ENCODE measurements around the gene PLPP4. TPM values are rescaled to one million over a fixed set of nuclear protein-coding genes. Genes with fewer than 3 reads are reported as not detected.

The PLPP4 gene
- total RNA-seq, 1 experiment from 2014 or later = not detected

GRCh38 chr10:120480848-120481247, 23.8 kb downstream of the PLPP4 start:
- DNase-seq = peak; percentile 10
- H3K27me3 Mint-ChIP-seq (ENCODE audit: low read depth) = peaks cover 8% of the 10 kb centered on the region; the same call in 1 of the 2 replicates
- no peak overlapping the region for H3K4me2 ChIP-seq (ENCODE audit: insufficient read depth, insufficient read length, low read length)
- H3K4me3 Mint-ChIP-seq = no peak overlapping the region
- H3K23ac ChIP-seq (ENCODE audit: insufficient read length, low read depth, low read length) = no peak overlapping the region
- no peak overlapping the region for H2BK20ac ChIP-seq (ENCODE audit: low read depth, low read length, poor library complexity, severe bottlenecking)
- H2BK5ac ChIP-seq (ENCODE audit: insufficient read length, low read length) = no peak overlapping the region
- no peaks in the 10 kb centered on the region for H3K79me1 ChIP-seq (ENCODE audit: insufficient read depth, low read depth, low read length, poor library complexity, severe bottlenecking)
- H3K18ac ChIP-seq (ENCODE audit: insufficient read length, low read depth, low read length) = no peak overlapping the region
- no peak overlapping the region for H2BK15ac ChIP-seq (ENCODE audit: low read depth, low read length)
- no peak overlapping the region for H4K91ac ChIP-seq (ENCODE audit: insufficient read length, low read depth, low read length)
- H3K9ac ChIP-seq (ENCODE audit: extremely low read depth, insufficient read length, low read length) = no peak overlapping the region
- no peak overlapping the region for H2BK12ac ChIP-seq (ENCODE audit: insufficient read length, low read depth, low read length)
- peak overlapping the region; percentile 33; the same call in 1 of the 2 replicates for H3K14ac ChIP-seq (ENCODE audit: insufficient read depth, low read length)
- H3K27ac ChIP-seq (ENCODE audit: insufficient read length, low read depth, low read length) = no peak overlapping the region
- no peak overlapping the region for H4K8ac ChIP-seq (replicated peaks; ENCODE audit: insufficient read length, low read depth, low read length)
- no peak overlapping the region for H3T11ph ChIP-seq (ENCODE audit: low read length)
- peaks cover 10 to 15% of the 10 kb centered on the region in 2 experiments for H3K9me3 Mint-ChIP-seq
- peaks cover 4 to 8% (median 4%) of the 10 kb centered on the region in 3 experiments; a peak in 4 of 7 replicates for H3K36me3 Mint-ChIP-seq (ENCODE audit: insufficient read depth in 1 of 3, low read depth in 3 of 3)
- no peaks in the 10 kb centered on the region for H3K4me1 Mint-ChIP-seq
- H2AK5ac ChIP-seq (ENCODE audit: insufficient read length, low read length) = no peak overlapping the region
- H3K9me3 ChIP-seq (ENCODE audit: control insufficient read depth, low read depth, low read length) = no peaks in the 10 kb centered on the region
- no peak overlapping the region for H3K4ac ChIP-seq (ENCODE audit: low read depth, low read length)
- no peak overlapping the region for H4K5ac ChIP-seq (ENCODE audit: insufficient read length, low read depth, low read length)
- WGBS (ENCODE audit: extremely low coverage, insufficient read length, low lambda C conversion rate) = no CpG with 5 or more reads among the region's 1 CpG
- no peak overlapping the region for H2AFZ ChIP-seq (ENCODE audit: low read length)
- no peak overlapping the region for H3K27ac Mint-ChIP-seq
- TF ChIP-seq, protein P1, sequence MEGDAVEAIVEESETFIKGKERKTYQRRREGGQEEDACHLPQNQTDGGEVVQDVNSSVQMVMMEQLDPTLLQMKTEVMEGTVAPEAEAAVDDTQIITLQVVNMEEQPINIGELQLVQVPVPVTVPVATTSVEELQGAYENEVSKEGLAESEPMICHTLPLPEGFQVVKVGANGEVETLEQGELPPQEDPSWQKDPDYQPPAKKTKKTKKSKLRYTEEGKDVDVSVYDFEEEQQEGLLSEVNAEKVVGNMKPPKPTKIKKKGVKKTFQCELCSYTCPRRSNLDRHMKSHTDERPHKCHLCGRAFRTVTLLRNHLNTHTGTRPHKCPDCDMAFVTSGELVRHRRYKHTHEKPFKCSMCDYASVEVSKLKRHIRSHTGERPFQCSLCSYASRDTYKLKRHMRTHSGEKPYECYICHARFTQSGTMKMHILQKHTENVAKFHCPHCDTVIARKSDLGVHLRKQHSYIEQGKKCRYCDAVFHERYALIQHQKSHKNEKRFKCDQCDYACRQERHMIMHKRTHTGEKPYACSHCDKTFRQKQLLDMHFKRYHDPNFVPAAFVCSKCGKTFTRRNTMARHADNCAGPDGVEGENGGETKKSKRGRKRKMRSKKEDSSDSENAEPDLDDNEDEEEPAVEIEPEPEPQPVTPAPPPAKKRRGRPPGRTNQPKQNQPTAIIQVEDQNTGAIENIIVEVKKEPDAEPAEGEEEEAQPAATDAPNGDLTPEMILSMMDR (conservative IDR thresholded peaks at IDR 0.05) = no peak
- no peaks in the 10 kb centered on the region for H3K23me2 ChIP-seq (ENCODE audit: insufficient read length, low read depth, low read length, poor library complexity, severe bottlenecking)
- H3K56ac ChIP-seq (ENCODE audit: insufficient read length, low read depth, low read length) = no peak overlapping the region
- no peaks in the 10 kb centered on the region for H3K4me1 ChIP-seq (ENCODE audit: insufficient read depth, low read length)
- no peak overlapping the region for H2BK120ac ChIP-seq (ENCODE audit: low read depth, low read length, poor library complexity, severe bottlenecking)
- H4K20me1 ChIP-seq (ENCODE audit: control insufficient read depth, insufficient read depth, insufficient read length) = no peaks in the 10 kb centered on the region
- H3K79me2 ChIP-seq (ENCODE audit: insufficient read depth, low read length) = no peaks in the 10 kb centered on the region
- no peaks in the 10 kb centered on the region for H3K27me3 ChIP-seq (ENCODE audit: insufficient read depth, low read length)

Measured in H9 (cell line).